ENCODE data around the gene CHN2.

CHN2 gene

GRCh38 chr7:29228289-29229011 lies 33.9 kb downstream of the CHN2 start:
- DNase-seq (ENCODE audit: low spot score), result no peak

GRCh38 chr7:29229066-29229465 lies 34.5 kb downstream of the CHN2 start:
- no peak for DNase-seq (ENCODE audit: low spot score)

- no peak for DNase-seq (ENCODE audit: low spot score)
Observed at GRCh38 chr7:29229946-29230345, 35.4 kb downstream of the CHN2 start.

GRCh38 chr7:29230871-29231345 lies 36.3 kb downstream of the CHN2 start:
- DNase-seq (ENCODE audit: low spot score), result no peak

GRCh38 chr7:29231671-29232232 lies 37.2 kb downstream of the CHN2 start:
- no peak for DNase-seq (ENCODE audit: low spot score)

GRCh38 chr7:29234438-29234837 lies 39.9 kb downstream of the CHN2 start:
- no peak for DNase-seq (ENCODE audit: low spot score)

GRCh38 chr7:29236071-29236580 lies 41.6 kb downstream of the CHN2 start:
- no peak for DNase-seq (ENCODE audit: low spot score)

- DNase-seq (ENCODE audit: low spot score), result no peak
Observed at GRCh38 chr7:29236649-29237048, 42.1 kb downstream of the CHN2 start.

GRCh38 chr7:29237489-29237888 lies 42.9 kb downstream of the CHN2 start:
- DNase-seq (ENCODE audit: low spot score), result no peak

- no peak for DNase-seq (ENCODE audit: low spot score)
Observed at GRCh38 chr7:29239638-29240037, 45.1 kb downstream of the CHN2 start.

- no peak for DNase-seq (ENCODE audit: low spot score)
Observed at GRCh38 chr7:29242265-29242664, 47.7 kb downstream of the CHN2 start.

GRCh38 chr7:29243910-29244655 lies 49.5 kb downstream of the CHN2 start:
- no peak for DNase-seq (ENCODE audit: low spot score)

GRCh38 chr7:29247224-29247962 lies 52.8 kb downstream of the CHN2 start:
- DNase-seq (ENCODE audit: low spot score), result no peak

GRCh38 chr7:29247963-29248236 lies 53.3 kb downstream of the CHN2 start:
- DNase-seq (ENCODE audit: low spot score), result no peak

- DNase-seq (ENCODE audit: low spot score), result no peak
Observed at GRCh38 chr7:29248713-29249382, 54.3 kb downstream of the CHN2 start.

- DNase-seq (ENCODE audit: low spot score), result no peak
Observed at GRCh38 chr7:29249383-29249750, 54.8 kb downstream of the CHN2 start.

GRCh38 chr7:29249860-29250259 lies 55.3 kb downstream of the CHN2 start:
- no peak for DNase-seq (ENCODE audit: low spot score)

GRCh38 chr7:29253225-29253624 lies 58.6 kb downstream of the CHN2 start:
- no peak for DNase-seq (ENCODE audit: low spot score)

GRCh38 chr7:29254591-29254990 lies 60.0 kb downstream of the CHN2 start:
- no peak for DNase-seq (ENCODE audit: low spot score)

- no peak for DNase-seq (ENCODE audit: low spot score)
Observed at GRCh38 chr7:29255199-29255878, 60.8 kb downstream of the CHN2 start.

- DNase-seq (ENCODE audit: low spot score), result no peak
Observed at GRCh38 chr7:29255906-29256692, 61.5 kb downstream of the CHN2 start.
